HEK293 (cell line): ENCODE results near the gene ISOC2.
A peak's percentile ranks its signal among the peaks of the same experiment; 100 is the strongest.

ENCODE experiments used
- BCL11A ChIP-seq: fragments of 450-650 bp; formaldehyde crosslinking; IDR thresholded peaks from 2 replicates; pipeline ENCODE4 v1.5.1; 2016; ENCODE audit warnings: low read depth, missing biosample characterization, missing genetic modification characterization
- ELK4 ChIP-seq: IDR thresholded peaks from 2 replicates; pipeline ENCODE4 v1.6.1; 2011; ENCODE audit warnings: mild to moderate bottlenecking, low read depth, low read length, borderline replicate concordance
- GFI1B ChIP-seq: fragments of 450-650 bp; formaldehyde crosslinking; IDR thresholded peaks from 2 replicates; pipeline ENCODE4 v1.5.1; 2016; ENCODE audit warnings: missing biosample characterization, missing genetic modification characterization
- GLIS2 ChIP-seq: fragments of 450-650 bp; formaldehyde crosslinking; IDR thresholded peaks from 2 replicates; pipeline ENCODE4 v1.5.1; 2016; ENCODE audit warnings: missing biosample characterization, missing genetic modification characterization
- HOXD13 ChIP-seq: sonication (generic); formaldehyde crosslinking; IDR thresholded peaks from 2 replicates; pipeline ENCODE4 v1.8.0; 2022; ENCODE audit warnings: missing genetic modification reagents, borderline replicate concordance
- KLF10 ChIP-seq: fragments of 450-650 bp; IDR thresholded peaks from 2 replicates; pipeline ENCODE4 v1.5.1; 2018; ENCODE audit warnings: missing biosample characterization, mild to moderate bottlenecking, missing genetic modification characterization
- KLF7 ChIP-seq: fragments of 450-650 bp; formaldehyde crosslinking; IDR thresholded peaks from 2 replicates; pipeline ENCODE4 v1.5.1; 2016; ENCODE audit warnings: missing biosample characterization, missing genetic modification characterization, borderline replicate concordance
- MEIS1 ChIP-seq: sonication (generic); formaldehyde crosslinking; IDR thresholded peaks from 2 replicates; pipeline ENCODE4 v1.8.1; 2022; ENCODE audit warnings: missing genetic modification reagents, mild to moderate bottlenecking, borderline replicate concordance
- PRDM1 ChIP-seq: fragments of 450-650 bp; formaldehyde crosslinking; IDR thresholded peaks from 2 replicates; pipeline ENCODE4; 2016; ENCODE audit warnings: missing biosample characterization, missing genetic modification characterization
- SP3 ChIP-seq: fragments of 450-650 bp; formaldehyde crosslinking; IDR thresholded peaks from 2 replicates; pipeline ENCODE4 v1.5.1; 2016; ENCODE audit warnings: missing biosample characterization, missing genetic modification characterization
- WT1 ChIP-seq: fragments of 450-650 bp; formaldehyde crosslinking; IDR thresholded peaks from 2 replicates; pipeline ENCODE4 v1.5.1; 2016; ENCODE audit warnings: missing biosample characterization, missing genetic modification characterization
- ZBTB48 ChIP-seq: fragments of 450-650 bp; formaldehyde crosslinking; IDR thresholded peaks from 2 replicates; pipeline ENCODE4 v1.5.1; 2016; ENCODE audit warnings: missing biosample characterization, missing genetic modification characterization
- ZFP69B ChIP-seq: fragments of 450-650 bp; formaldehyde crosslinking; IDR thresholded peaks from 2 replicates; pipeline ENCODE4 v1.5.1; 2016; ENCODE audit warnings: missing biosample characterization, missing genetic modification characterization
- ZNF146 ChIP-seq: fragments of 450-650 bp; formaldehyde crosslinking; IDR thresholded peaks from 2 replicates; pipeline ENCODE4 v1.5.1; 2016; ENCODE audit warnings: missing biosample characterization, missing genetic modification characterization
- ZNF155 ChIP-seq: fragments of 450-650 bp; formaldehyde crosslinking; IDR thresholded peaks from 2 replicates; pipeline ENCODE4 v1.5.1; 2016; ENCODE audit warnings: missing biosample characterization, missing genetic modification characterization
- ZNF157 ChIP-seq: fragments of 450-650 bp; formaldehyde crosslinking; IDR thresholded peaks from 2 replicates; pipeline ENCODE4 v1.5.1; 2016; ENCODE audit warnings: missing biosample characterization, missing genetic modification characterization
- ZNF24 ChIP-seq: fragments of 450-650 bp; formaldehyde crosslinking; IDR thresholded peaks from 2 replicates; pipeline ENCODE4 v1.5.1; 2016; ENCODE audit warnings: missing biosample characterization, missing genetic modification characterization
- ZNF248 ChIP-seq: fragments of 450-650 bp; formaldehyde crosslinking; IDR thresholded peaks from 2 replicates; pipeline ENCODE4 v1.5.1; 2017; ENCODE audit warnings: missing biosample characterization, missing genetic modification characterization
- ZNF311 ChIP-seq: fragments of 450-650 bp; formaldehyde crosslinking; IDR thresholded peaks from 2 replicates; pipeline ENCODE4 v1.5.1; 2017; ENCODE audit warnings: missing biosample characterization, missing genetic modification characterization, borderline replicate concordance
- ZNF335 ChIP-seq: fragments of 450-650 bp; formaldehyde crosslinking; conservative IDR thresholded peaks from 2 replicates; pipeline ENCODE4 v1.5.1; 2016; ENCODE audit warnings: missing biosample characterization, missing genetic modification characterization
- ZNF341 ChIP-seq: fragments of 450-650 bp; formaldehyde crosslinking; IDR thresholded peaks from 2 replicates; pipeline ENCODE4; 2016; ENCODE audit warnings: low read depth, missing biosample characterization, missing genetic modification characterization
- ZNF426 ChIP-seq: fragments of 450-650 bp; formaldehyde crosslinking; IDR thresholded peaks from 2 replicates; pipeline ENCODE4 v1.5.1; 2017; ENCODE audit warnings: missing biosample characterization, missing genetic modification characterization, mild to moderate bottlenecking, inconsistent platforms, moderate library complexity
- ZNF449 ChIP-seq: fragments of 450-650 bp; formaldehyde crosslinking; IDR thresholded peaks from 2 replicates; pipeline ENCODE4 v1.5.1; 2017; ENCODE audit warnings: missing biosample characterization, mild to moderate bottlenecking, missing genetic modification characterization, moderate library complexity
- ZNF664 ChIP-seq: fragments of 450-650 bp; formaldehyde crosslinking; IDR thresholded peaks from 2 replicates; pipeline ENCODE4 v1.5.1; 2016; ENCODE audit warnings: missing biosample characterization, missing genetic modification characterization
- ZNF701 ChIP-seq: fragments of 450-650 bp; formaldehyde crosslinking; IDR thresholded peaks from 2 replicates; pipeline ENCODE4 v1.5.1; 2016; ENCODE audit warnings: missing biosample characterization, missing genetic modification characterization
- ZNF792 ChIP-seq: fragments of 450-650 bp; formaldehyde crosslinking; IDR thresholded peaks from 2 replicates; pipeline ENCODE4 v1.5.1; 2016; ENCODE audit warnings: missing biosample characterization, missing genetic modification characterization
- ZSCAN16 ChIP-seq: fragments of 450-650 bp; formaldehyde crosslinking; IDR thresholded peaks from 2 replicates; pipeline ENCODE4 v1.5.1; 2016; ENCODE audit warnings: missing biosample characterization, missing genetic modification characterization
- TF ChIP-seq, protein P1 (sequence below): fragments of 450-650 bp; formaldehyde crosslinking; IDR thresholded peaks from 2 replicates; pipeline ENCODE4 v1.5.1; 2016; ENCODE audit warnings: missing biosample characterization, missing genetic modification characterization
- TF ChIP-seq, protein P2 (sequence below): fragments of 450-650 bp; formaldehyde crosslinking; IDR thresholded peaks from 2 replicates; pipeline ENCODE4 v1.5.1; 2016; ENCODE audit warnings: missing biosample characterization, missing genetic modification characterization
- TF ChIP-seq, protein P3 (sequence below): fragments of 450-650 bp; formaldehyde crosslinking; IDR thresholded peaks from 2 replicates; pipeline ENCODE4 v1.5.1; 2016; ENCODE audit warnings: missing biosample characterization, missing genetic modification characterization
- TF ChIP-seq, protein P4 (sequence below): fragments of 450-650 bp; formaldehyde crosslinking; IDR thresholded peaks from 2 replicates; pipeline ENCODE4 v1.5.1; 2017; ENCODE audit warnings: missing biosample characterization, missing genetic modification characterization

Gene ISOC2

GRCh38 chr19:55476100-55476775 is 14.8 kb upstream of the ISOC2 start, which contains the start of gene ZNF628 (continued):
- TF ChIP-seq ZNF664 (tag by site-specific recombination) (0 out of 2 replicates have a peak, but pooled peaks have one; percentile 36), KLF7 (tag by site-specific recombination) (peak; percentile 77; the same call in 1 of the 2 replicates), ZBTB48 (tag by site-specific recombination) (no peak), PRDM1 (tag by site-specific recombination) (no peak), BCL11A (tag by site-specific recombination) (no peak), SP3 (tag by site-specific recombination) (peak; percentile 94), ZNF792 (tag by site-specific recombination) (no peak), ZNF335 (tag by site-specific recombination) (peak; percentile 99), KLF10 (peak; percentile 63; the same call in 1 of the 2 replicates), WT1 (tag by site-specific recombination) (0 out of 2 replicates have a peak, but pooled peaks have one; percentile 23), HOXD13 (peak; percentile 45; the same call in 1 of the 2 replicates), ZNF146 (tag by site-specific recombination) (no peak), GLIS2 (tag by site-specific recombination) (0 out of 2 replicates have a peak, but pooled peaks have one; percentile 65), ZFP69B (tag by site-specific recombination) (peak; percentile 90), ZNF157 (tag by site-specific recombination) (no peak), ELK4 (no peak), MEIS1 (CRISPR knock-in tag) (no peak), ZNF24 (tag by site-specific recombination) (peak; percentile 73; the same call in 1 of the 2 replicates), ZNF449 (tag by site-specific recombination) (peak; percentile 54), GFI1B (tag by site-specific recombination) (no peak), ZSCAN16 (tag by site-specific recombination) (no peak), ZNF311 (tag by site-specific recombination) (no peak), ZNF341 (0 out of 2 replicates have a peak, but pooled peaks have one; percentile 27), ZNF426 (tag by site-specific recombination) (no peak), ZNF701 (tag by site-specific recombination) (no peak), ZNF155 (no peak), ZNF248 (tag by site-specific recombination) (no peak)
- TF ChIP-seq, protein P1, sequence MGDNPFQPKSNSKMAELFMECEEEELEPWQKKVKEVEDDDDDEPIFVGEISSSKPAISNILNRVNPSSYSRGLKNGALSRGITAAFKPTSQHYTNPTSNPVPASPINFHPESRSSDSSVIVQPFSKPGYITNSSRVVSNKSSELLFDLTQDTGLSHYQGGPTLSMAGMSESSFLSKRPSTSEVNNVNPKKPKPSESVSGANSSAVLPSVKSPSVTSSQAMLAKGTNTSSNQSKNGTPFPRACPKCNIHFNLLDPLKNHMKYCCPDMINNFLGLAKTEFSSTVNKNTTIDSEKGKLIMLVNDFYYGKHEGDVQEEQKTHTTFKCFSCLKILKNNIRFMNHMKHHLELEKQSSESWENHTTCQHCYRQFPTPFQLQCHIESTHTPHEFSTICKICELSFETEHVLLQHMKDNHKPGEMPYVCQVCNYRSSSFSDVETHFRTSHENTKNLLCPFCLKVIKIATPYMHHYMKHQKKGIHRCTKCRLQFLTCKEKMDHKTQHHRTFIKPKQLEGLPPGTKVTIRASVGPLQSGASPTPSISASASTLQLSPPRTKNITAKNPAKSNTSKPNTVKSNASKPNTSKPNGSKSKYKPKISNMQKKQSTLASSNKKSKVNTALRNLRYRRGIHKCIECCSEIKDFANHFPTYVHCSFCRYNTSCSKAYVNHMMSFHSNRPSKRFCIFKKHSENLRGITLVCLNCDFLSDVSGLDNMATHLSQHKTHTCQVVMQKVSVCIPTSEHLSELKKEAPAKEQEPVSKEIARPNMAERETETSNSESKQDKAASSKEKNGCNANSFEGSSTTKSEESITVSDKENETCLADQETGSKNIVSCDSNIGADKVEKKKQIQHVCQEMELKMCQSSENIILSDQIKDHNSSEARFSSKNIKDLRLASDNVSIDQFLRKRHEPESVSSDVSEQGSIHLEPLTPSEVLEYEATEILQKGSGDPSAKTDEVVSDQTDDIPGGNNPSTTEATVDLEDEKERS (tag by site-specific recombination) = no peak
- TF ChIP-seq, protein P2, sequence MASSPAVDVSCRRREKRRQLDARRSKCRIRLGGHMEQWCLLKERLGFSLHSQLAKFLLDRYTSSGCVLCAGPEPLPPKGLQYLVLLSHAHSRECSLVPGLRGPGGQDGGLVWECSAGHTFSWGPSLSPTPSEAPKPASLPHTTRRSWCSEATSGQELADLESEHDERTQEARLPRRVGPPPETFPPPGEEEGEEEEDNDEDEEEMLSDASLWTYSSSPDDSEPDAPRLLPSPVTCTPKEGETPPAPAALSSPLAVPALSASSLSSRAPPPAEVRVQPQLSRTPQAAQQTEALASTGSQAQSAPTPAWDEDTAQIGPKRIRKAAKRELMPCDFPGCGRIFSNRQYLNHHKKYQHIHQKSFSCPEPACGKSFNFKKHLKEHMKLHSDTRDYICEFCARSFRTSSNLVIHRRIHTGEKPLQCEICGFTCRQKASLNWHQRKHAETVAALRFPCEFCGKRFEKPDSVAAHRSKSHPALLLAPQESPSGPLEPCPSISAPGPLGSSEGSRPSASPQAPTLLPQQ (tag by site-specific recombination) = peak; percentile 95
- TF ChIP-seq, protein P3, sequence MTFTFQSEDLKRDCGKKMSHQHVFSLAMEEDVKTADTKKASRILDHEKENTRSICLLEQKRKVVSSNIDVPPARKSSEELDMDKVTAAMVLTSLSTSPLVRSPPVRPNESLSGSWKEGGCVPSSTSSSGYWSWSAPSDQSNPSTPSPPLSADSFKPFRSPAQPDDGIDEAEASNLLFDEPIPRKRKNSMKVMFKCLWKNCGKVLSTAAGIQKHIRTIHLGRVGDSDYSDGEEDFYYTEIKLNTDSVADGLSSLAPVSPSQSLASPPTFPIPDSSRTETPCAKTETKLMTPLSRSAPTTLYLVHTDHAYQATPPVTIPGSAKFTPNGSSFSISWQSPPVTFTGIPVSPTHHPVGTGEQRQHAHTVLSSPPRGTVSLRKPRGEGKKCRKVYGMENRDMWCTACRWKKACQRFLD (tag by site-specific recombination) = no peak
- TF ChIP-seq, protein P4, sequence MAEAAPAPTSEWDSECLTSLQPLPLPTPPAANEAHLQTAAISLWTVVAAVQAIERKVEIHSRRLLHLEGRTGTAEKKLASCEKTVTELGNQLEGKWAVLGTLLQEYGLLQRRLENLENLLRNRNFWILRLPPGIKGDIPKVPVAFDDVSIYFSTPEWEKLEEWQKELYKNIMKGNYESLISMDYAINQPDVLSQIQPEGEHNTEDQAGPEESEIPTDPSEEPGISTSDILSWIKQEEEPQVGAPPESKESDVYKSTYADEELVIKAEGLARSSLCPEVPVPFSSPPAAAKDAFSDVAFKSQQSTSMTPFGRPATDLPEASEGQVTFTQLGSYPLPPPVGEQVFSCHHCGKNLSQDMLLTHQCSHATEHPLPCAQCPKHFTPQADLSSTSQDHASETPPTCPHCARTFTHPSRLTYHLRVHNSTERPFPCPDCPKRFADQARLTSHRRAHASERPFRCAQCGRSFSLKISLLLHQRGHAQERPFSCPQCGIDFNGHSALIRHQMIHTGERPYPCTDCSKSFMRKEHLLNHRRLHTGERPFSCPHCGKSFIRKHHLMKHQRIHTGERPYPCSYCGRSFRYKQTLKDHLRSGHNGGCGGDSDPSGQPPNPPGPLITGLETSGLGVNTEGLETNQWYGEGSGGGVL = peak; percentile 62
